GM19043 (cell line): Measurements from ENCODE around the gene GABPB2.

ENCODE experiments used
- ATAC-seq: cut with Tn5 transposase; IDR thresholded peaks from one replicate; pipeline ENCODE4 v1.9.1; 2021; ENCODE audit warnings: low read depth; ENCODE audit not compliant: unreplicated experiment

GABPB2 gene

GRCh38 chr1:151131701-151132334 lies 61.3 kb downstream of the GABPB2 start:
- no peak for ATAC-seq

- no peak for ATAC-seq
Observed at GRCh38 chr1:151132335-151133017, 61.9 kb downstream of the GABPB2 start.

GRCh38 chr1:151133018-151133806 lies 62.7 kb downstream of the GABPB2 start:
- no peak for ATAC-seq

- no peak for ATAC-seq
Observed at GRCh38 chr1:151134396-151134795, 63.8 kb downstream of the GABPB2 start.

- no peak for ATAC-seq
Observed at GRCh38 chr1:151134991-151135390, 64.4 kb downstream of the GABPB2 start.

GRCh38 chr1:151135433-151136385 lies 65.1 kb downstream of the GABPB2 start:
- no peak for ATAC-seq

DNA sequence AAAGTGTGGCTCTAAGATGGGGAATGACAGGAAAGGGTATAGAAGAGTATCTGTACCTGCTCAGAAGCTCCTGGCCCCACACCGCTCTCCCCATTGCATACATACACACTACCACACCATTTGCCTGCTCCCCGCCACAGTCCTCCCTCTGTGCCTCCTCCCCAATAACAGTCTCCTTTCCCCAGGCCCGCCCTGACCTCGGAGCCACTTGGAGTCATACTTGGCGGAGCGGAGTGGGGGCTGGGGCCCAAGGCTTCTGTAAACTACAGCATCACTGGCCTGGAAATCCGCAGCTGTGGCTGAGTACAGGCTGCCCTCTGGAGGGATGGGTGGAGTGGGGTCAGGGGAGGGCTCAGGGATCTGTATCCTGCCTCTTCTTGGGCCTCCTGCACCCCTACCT lies 67.2 kb downstream of the GABPB2 start:
- no peak for ATAC-seq

GRCh38 chr1:151142411-151143056 lies 72.0 kb downstream of the GABPB2 start:
- no peak for ATAC-seq

DNA sequence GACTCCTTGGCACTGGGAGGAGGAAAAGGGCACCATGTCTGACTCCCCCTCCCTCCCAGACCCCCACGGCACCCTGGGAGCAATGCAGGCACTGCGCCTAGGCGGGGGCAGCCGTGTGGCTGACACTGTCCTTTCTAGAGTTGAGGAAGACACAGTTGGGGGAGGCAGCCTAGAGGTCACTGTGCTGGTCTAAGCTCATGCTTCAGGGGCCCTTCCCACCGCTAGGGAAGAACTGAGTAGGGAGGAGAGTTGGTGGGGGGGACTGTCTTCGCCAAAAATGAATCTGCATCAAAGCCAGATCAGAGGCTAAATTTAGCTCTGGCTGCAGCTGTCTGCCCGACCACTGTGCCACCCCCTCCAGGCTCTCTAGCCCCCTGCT lies 72.5 kb downstream of the GABPB2 start:
- ATAC-seq: no peak

DNA sequence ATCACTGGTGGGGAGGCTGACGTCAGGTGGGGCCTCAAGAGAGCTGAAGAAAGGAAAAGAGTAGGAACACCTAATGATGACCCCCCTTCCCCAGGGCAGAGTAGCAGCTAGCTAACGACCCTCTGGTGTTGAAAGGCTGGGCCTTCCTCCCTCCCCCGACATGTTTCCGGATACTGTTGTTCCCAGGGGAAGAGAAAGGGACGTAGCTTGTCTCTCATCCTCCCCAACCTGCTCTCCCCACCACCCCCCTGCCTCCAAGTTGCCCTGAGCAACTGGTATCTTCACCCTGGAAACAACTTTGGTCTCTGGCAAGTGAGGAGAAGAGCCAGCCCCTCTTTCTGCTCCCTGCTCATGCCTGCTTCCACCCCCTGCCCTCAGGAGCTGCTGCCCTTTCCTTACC lies 73.4 kb downstream of the GABPB2 start:
- no peak for ATAC-seq

DNA sequence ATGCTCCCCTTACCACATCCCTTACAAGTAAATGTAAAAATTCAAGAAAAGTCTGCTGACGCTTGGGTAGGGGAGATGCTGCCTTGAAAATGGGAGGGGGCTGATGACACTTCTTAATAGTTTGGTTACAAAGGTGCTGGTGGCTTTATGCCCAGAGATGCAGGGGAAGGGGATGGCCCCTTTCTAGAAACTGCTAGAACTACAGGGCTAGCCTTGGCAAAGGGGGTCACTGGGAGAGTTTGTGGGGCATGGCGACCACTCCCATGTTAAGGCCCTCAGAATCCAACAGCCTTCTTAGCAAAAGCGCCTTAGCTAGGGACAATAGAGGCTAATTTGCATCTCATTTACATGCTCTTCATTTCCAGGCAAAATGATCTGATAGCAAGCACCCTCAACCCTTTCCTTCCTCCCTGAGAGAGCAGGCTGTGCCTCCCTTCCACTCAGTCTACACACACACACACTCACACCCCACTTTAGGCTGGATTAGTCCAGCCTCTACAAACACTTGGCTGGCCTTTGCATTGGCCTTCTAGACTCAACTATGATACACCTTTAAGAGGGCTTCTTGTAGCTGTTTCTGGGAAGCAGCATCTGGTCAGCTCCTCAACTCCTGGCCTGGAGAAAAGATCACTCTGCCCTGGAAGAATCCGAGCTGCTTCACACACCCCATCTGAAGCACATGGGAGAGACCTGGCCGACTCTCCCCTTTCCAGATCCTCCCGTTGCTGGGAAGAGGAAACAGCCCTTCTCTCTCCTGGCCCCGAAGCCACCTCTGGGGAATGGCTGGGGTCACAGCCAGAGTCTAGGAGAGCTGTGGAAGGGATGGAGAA lies 74.1 kb downstream of the GABPB2 start:
- no peak for ATAC-seq

- no peak for ATAC-seq
Observed at GRCh38 chr1:151145304-151146071, 74.9 kb downstream of the GABPB2 start.

DNA sequence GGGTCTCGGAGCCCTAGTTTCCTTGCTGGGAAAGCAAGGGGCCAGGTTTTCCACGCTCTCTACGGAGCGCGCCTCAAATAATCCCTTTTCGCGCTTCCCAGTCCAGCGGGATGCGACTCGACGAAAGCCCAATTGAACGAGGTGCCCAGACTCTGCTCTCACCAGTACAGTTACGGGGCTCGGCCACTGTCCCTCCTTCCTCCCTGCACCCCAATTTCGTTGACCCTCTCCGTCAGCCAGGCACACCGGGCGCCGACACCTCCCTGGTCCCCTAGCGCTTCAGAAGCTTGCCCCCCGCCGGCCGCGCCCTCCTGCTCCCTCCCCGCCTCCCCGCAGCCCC lies 75.5 kb downstream of the GABPB2 start:
- ATAC-seq: no peak

GRCh38 chr1:151146412-151147131 lies 76.0 kb downstream of the GABPB2 start, which contains the start of gene SEMA6C:
SEMA6C (minus strand) TSS chr1:151146631; CDS start chr1:151142621, 4,010 bp downstream.
- peak; percentile 99 for ATAC-seq

DNA sequence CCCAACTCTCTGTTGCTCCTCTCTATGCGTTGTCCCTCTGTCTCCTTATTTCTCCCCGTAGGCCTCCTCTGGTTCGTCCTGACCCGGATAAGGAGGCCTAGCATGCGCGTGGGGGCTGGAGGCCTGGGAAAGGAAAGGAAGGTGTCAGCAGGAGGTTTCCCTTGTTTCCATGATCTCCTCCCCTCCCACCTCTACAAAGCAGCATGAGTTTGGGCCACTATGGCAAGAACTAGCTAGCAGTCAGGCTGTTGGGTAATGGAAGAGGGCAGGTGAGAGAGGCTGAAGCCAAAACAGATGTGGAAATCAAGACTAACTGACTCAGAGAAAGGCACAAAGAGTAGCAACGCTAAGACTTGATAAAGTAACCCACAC lies 76.6 kb downstream of the GABPB2 start:
- ATAC-seq: no peak

DNA sequence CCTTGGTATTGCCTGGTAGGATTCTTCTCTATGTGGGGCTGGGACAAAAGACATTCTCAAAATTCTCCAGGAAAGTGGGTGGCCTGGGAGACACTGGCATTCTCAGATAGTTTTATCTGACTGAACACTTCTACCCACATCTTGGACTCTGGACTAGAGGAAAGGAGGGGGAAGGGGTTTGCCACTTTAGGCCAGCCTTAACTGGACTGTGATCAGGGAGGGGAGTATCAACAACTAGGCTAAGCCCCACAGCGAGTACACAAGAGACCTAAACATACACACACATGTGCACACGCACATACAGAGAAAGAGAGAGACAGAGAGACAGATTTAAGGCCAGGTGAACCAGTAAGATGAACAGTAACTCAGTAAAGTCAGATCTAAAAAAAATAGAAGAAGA lies 77.1 kb downstream of the GABPB2 start:
- no peak for ATAC-seq

- ATAC-seq: peak; percentile 60
Observed at GRCh38 chr1:151156515-151156819, 85.9 kb downstream of the GABPB2 start, which contains the start of gene TNFAIP8L2. TNFAIP8L2 (plus strand) TSS chr1:151156649; CDS start chr1:151158698, 2,049 bp downstream.

- no peak for ATAC-seq
Observed at GRCh38 chr1:151157067-151157531, 86.5 kb downstream of the GABPB2 start.
